Endodermal cell (in vitro differentiated cells): Measurements from ENCODE around the gene CLIC4. TPM values are rescaled to one million over a fixed set of nuclear protein-coding genes. Genes with fewer than 3 reads are reported as not detected.

ENCODE experiments used
- DNase-seq: peaks from one replicate; pipeline ENCODE4 v3.0.0-alpha.2; 2017
- H3K27ac ChIP-seq: 2 replicates; pipeline ENCODE4 v1.5.1; 2013; ENCODE audit warnings: mild to moderate bottlenecking, low read depth, low read length, moderate library complexity
- H3K27me3 ChIP-seq: 2 replicates; pipeline ENCODE4 v1.6.1; 2013; ENCODE audit warnings: mild to moderate bottlenecking, low read length, moderate library complexity; ENCODE audit not compliant: insufficient read depth, control insufficient read depth, poor library complexity, severe bottlenecking
- H3K36me3 ChIP-seq: 2 replicates; pipeline ENCODE4 v1.7.0; 2013; ENCODE audit warnings: mild to moderate bottlenecking, low read length, moderate library complexity; ENCODE audit not compliant: control insufficient read depth, insufficient read depth
- H3K4me1 ChIP-seq: one replicate; pipeline ENCODE4 v1.7.0; 2013; ENCODE audit warnings: low read length; ENCODE audit not compliant: control insufficient read depth, insufficient read depth
- H3K4me3 ChIP-seq: 2 replicates; pipeline ENCODE4 v1.5.1; 2013; ENCODE audit warnings: mild to moderate bottlenecking, low read length, moderate library complexity
- H3K9ac ChIP-seq: 2 replicates; pipeline ENCODE4 v1.6.1; 2013; ENCODE audit warnings: mild to moderate bottlenecking, low read length, moderate library complexity; ENCODE audit not compliant: poor library complexity, severe bottlenecking; ENCODE audit errors: extremely low read depth
- H3K9me3 ChIP-seq: 2 replicates; pipeline ENCODE4 v1.6.1; 2013; ENCODE audit warnings: mild to moderate bottlenecking, low read length, moderate library complexity; ENCODE audit not compliant: control insufficient read depth
- H3K27ac Mint-ChIP-seq: 2 replicates; pipeline ENCODE4 v1.8.0; 2020; ENCODE audit warnings: mixed read lengths
- H3K27me3 Mint-ChIP-seq: 2 replicates; pipeline ENCODE4 v1.8.0; 2021; ENCODE audit warnings: mild to moderate bottlenecking, mixed read lengths; ENCODE audit not compliant: insufficient read depth
- H3K36me3 Mint-ChIP-seq: 2 replicates; pipeline ENCODE4 v1.8.0; 2020; ENCODE audit warnings: low read depth, mixed read lengths
- H3K4me1 Mint-ChIP-seq: 2 replicates; pipeline ENCODE4 v1.8.0; 2020; ENCODE audit warnings: mixed read lengths
- H3K4me3 Mint-ChIP-seq: 2 replicates; pipeline ENCODE4 v1.8.0; 2020; ENCODE audit warnings: mild to moderate bottlenecking, moderate library complexity, mixed read lengths
- H3K9me3 Mint-ChIP-seq: 2 replicates; pipeline ENCODE4 v1.8.0; 2020; ENCODE audit warnings: mild to moderate bottlenecking, mixed read lengths
- CTCF ChIP-seq: fragments of 200-600 bp; sonication (generic); conservative IDR thresholded peaks from 2 replicates; pipeline ENCODE4 v1.5.0; 2021; ENCODE audit warnings: antibody characterized with exemption, mild to moderate bottlenecking
- WGBS, 2 experiments: methylation state at CpG; one replicate each; pipeline versions ENCODE4 v1.1.5 to v1.1.7; 2013; ENCODE audit warnings: missing lambda C conversion rate in 2 of 2, mixed read lengths in 1 of 2; ENCODE audit not compliant: insufficient coverage in 1 of 2, insufficient read length in 1 of 2; 5-methylcytosine and 5-hydroxymethylcytosine counted together
- total RNA-seq, 2 donors: library from RNA; stranded (reverse); fragmentation: NEBNext Ultra II Directional in 1 of 2; extraction: Animal tissue kit (Norgen Biotek cat#: 25700) in 1 of 2; gene quantifications; 2 replicates in 1 of 2; 3 replicates in 1 of 2; pipeline ENCODE4 v1.2.1, GENCODE V29; 2021

The CLIC4 gene
- total RNA-seq, 2 donors from 2014 or later = 119 to 146 TPM

GRCh38 chr1:24864370-24864777, 119.1 kb downstream of the CLIC4 start:
- Histone ChIP-seq H3K9ac (no peak overlapping the region), H3K27me3 (no peaks in the 10 kb centered on the region), H3K27ac (no peak overlapping the region), H3K4me1 (no peaks in the 10 kb centered on the region), H3K4me3 (no peak overlapping the region), H3K9me3 (no peaks in the 10 kb centered on the region), H3K36me3 (no peaks in the 10 kb centered on the region)
- no peaks in the 10 kb centered on the region for H3K27me3 Mint-ChIP-seq
- H3K9me3 Mint-ChIP-seq = no peaks in the 10 kb centered on the region
- H3K36me3 Mint-ChIP-seq = no peaks in the 10 kb centered on the region
- TF ChIP-seq CTCF = no peak
- H3K4me1 Mint-ChIP-seq = peaks cover 15% of the 10 kb centered on the region
- H3K27ac Mint-ChIP-seq = no peak overlapping the region
- DNase-seq = no peak
- no peak overlapping the region for H3K4me3 Mint-ChIP-seq
- WGBS, 2 experiments = 40 to 58% methylated on average over 4 to 8 of the region's 8 CpGs

- no peak overlapping the region for H3K4me3 Mint-ChIP-seq
- H3K27ac Mint-ChIP-seq = no peak overlapping the region
- no peak overlapping the region for H3K27ac ChIP-seq
- no peaks in the 10 kb centered on the region for H3K27me3 ChIP-seq
- H3K27me3 Mint-ChIP-seq = no peaks in the 10 kb centered on the region
- no peaks in the 10 kb centered on the region for H3K36me3 Mint-ChIP-seq
- H3K36me3 ChIP-seq = no peaks in the 10 kb centered on the region
- no peaks in the 10 kb centered on the region for H3K9me3 Mint-ChIP-seq
- no peaks in the 10 kb centered on the region for H3K9me3 ChIP-seq
- H3K4me3 ChIP-seq = no peak overlapping the region
- H3K9ac ChIP-seq = no peak overlapping the region
- peaks cover 15% of the 10 kb centered on the region for H3K4me1 Mint-ChIP-seq
- no peak for DNase-seq
- 94 to 96% methylated on average over 4 to 7 of the region's 7 CpGs for WGBS, 2 experiments
- no peaks in the 10 kb centered on the region for H3K4me1 ChIP-seq
- TF ChIP-seq CTCF = no peak
These were observed 119.9 kb downstream of the CLIC4 start for GRCh38 chr1:24865168-24865567.

GRCh38 chr1:24865587-24865986, 120.3 kb downstream of the CLIC4 start:
- Histone ChIP-seq H3K27me3 (no peaks in the 10 kb centered on the region), H3K27ac (no peak overlapping the region), H3K36me3 (no peaks in the 10 kb centered on the region), H3K4me1 (no peaks in the 10 kb centered on the region), H3K9ac (no peak overlapping the region), H3K4me3 (no peak overlapping the region), H3K9me3 (no peaks in the 10 kb centered on the region)
- Mint-ChIP-seq H3K9me3 (no peaks in the 10 kb centered on the region), H3K27ac (no peak overlapping the region), H3K4me3 (no peak overlapping the region), H3K4me1 (peaks cover 15% of the 10 kb centered on the region), H3K27me3 (no peaks in the 10 kb centered on the region), H3K36me3 (no peaks in the 10 kb centered on the region)
- no peak for DNase-seq
- WGBS, 2 experiments = 94 to 95% methylated on average over 3 of the region's 3 CpGs
- no peak for TF ChIP-seq CTCF
